ENCODE results near the gene ABHD2.

The ABHD2 gene

GRCh38 chr15:89192136-89192535 lies 103.9 kb downstream of the ABHD2 start:
- no peak for DNase-seq (ENCODE audit: low read depth in 2 of 2)

GRCh38 chr15:89192766-89193165 lies 104.5 kb downstream of the ABHD2 start:
- DNase-seq (ENCODE audit: low read depth in 2 of 2) = no peak

GRCh38 chr15:89194608-89195007 lies 106.4 kb downstream of the ABHD2 start:
- no peak for DNase-seq (ENCODE audit: low read depth in 2 of 2)

GRCh38 chr15:89195836-89196235 lies 107.6 kb downstream of the ABHD2 start:
- DNase-seq (ENCODE audit: low read depth in 2 of 2) = no peak

GRCh38 chr15:89196241-89196640 lies 108.0 kb downstream of the ABHD2 start:
- DNase-seq (ENCODE audit: low read depth in 2 of 2) = no peak

- DNase-seq (ENCODE audit: low read depth in 2 of 2) = peak in 1 of 2 donors; percentile 44
Observed at GRCh38 chr15:89196994-89197393, 108.7 kb downstream of the ABHD2 start.

GRCh38 chr15:89197503-89197971 lies 109.3 kb downstream of the ABHD2 start:
- DNase-seq (ENCODE audit: low read depth in 2 of 2) = peak in 1 of 2 donors; percentile 15

- DNase-seq (ENCODE audit: low read depth in 2 of 2) = no peak
Observed at GRCh38 chr15:89198196-89198595, 109.9 kb downstream of the ABHD2 start.

- no peak for DNase-seq (ENCODE audit: low read depth in 2 of 2)
Observed at GRCh38 chr15:89198934-89199333, 110.7 kb downstream of the ABHD2 start.

GRCh38 chr15:89199746-89200145 lies 111.5 kb downstream of the ABHD2 start:
- no peak for DNase-seq (ENCODE audit: low read depth in 2 of 2)

GRCh38 chr15:89200182-89200581 lies 111.9 kb downstream of the ABHD2 start:
- DNase-seq (ENCODE audit: low read depth in 2 of 2) = no peak

- DNase-seq (ENCODE audit: low read depth in 2 of 2) = no peak
Observed at GRCh38 chr15:89201465-89202005, 113.3 kb downstream of the ABHD2 start.

- peak in 1 of 2 donors; percentile 14 for DNase-seq (ENCODE audit: low read depth in 2 of 2)
Observed at GRCh38 chr15:89203705-89204273, 115.5 kb downstream of the ABHD2 start.

GRCh38 chr15:89205991-89206585 lies 117.8 kb downstream of the ABHD2 start:
- DNase-seq (ENCODE audit: low read depth in 2 of 2) = no peak

GRCh38 chr15:89206908-89207331 lies 118.7 kb downstream of the ABHD2 start:
- DNase-seq (ENCODE audit: low read depth in 2 of 2) = peak; percentile 61 to 62

- no peak for DNase-seq (ENCODE audit: low read depth in 2 of 2)
Observed at GRCh38 chr15:89208256-89208655, 120.0 kb downstream of the ABHD2 start.

- no peak for DNase-seq (ENCODE audit: low read depth in 2 of 2)
Observed at GRCh38 chr15:89209057-89209456, 120.8 kb downstream of the ABHD2 start.

GRCh38 chr15:89211678-89212170 lies 123.5 kb downstream of the ABHD2 start:
- DNase-seq (ENCODE audit: low read depth in 2 of 2) = no peak

GRCh38 chr15:89215627-89216026 lies 127.4 kb downstream of the ABHD2 start:
- DNase-seq (ENCODE audit: low read depth in 2 of 2) = no peak

GRCh38 chr15:89217031-89217430 lies 128.8 kb downstream of the ABHD2 start:
- DNase-seq (ENCODE audit: low read depth in 2 of 2) = no peak

GRCh38 chr15:89217686-89218376 lies 129.6 kb downstream of the ABHD2 start:
- DNase-seq (ENCODE audit: low read depth in 2 of 2) = no peak

- DNase-seq (ENCODE audit: low read depth in 2 of 2) = no peak
Observed at GRCh38 chr15:89218531-89218930, 130.3 kb downstream of the ABHD2 start.

- no peak for DNase-seq (ENCODE audit: low read depth in 2 of 2)
Observed at GRCh38 chr15:89221543-89221942, 133.3 kb downstream of the ABHD2 start, which contains the start of gene RLBP1. Gene RLBP1, minus strand, starts transcription at chr15:89221579. Its CDS starts 2,604 bp downstream, at chr15:89218975.

All from stimulated activated CD4-positive, alpha-beta T cell treated with anti-CD3 and anti-CD28 coated beads, Interleukin-15, amount 100 ng/mL, for 48 hours (primary cell).